ENCODE data around the gene ZNF562.

ZNF562 gene

DNA sequence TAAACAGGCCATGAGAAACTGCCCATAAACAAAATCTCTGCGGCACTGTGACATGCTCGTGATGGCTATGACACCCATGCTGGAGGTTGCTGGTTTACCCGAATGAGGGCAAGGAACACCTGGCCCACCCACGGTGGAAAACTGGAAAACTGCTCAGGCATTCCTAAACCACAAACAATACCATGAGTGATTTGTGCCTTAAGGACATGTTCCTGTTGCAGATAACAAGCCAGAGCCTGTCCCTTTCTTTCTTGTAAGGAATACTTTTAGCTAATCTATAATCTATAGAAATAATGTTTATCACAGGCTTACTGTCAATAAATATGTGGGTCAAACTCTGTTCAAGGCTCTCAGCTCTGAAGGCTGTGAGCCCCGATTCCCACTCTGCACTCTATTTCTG, 66.0 kb downstream of the ZNF562 start:
- no peaks in the 10 kb centered on the region for H3K4me1 ChIP-seq
- H3K27me3 ChIP-seq = no peaks in the 10 kb centered on the region
- TF ChIP-seq, protein P1, sequence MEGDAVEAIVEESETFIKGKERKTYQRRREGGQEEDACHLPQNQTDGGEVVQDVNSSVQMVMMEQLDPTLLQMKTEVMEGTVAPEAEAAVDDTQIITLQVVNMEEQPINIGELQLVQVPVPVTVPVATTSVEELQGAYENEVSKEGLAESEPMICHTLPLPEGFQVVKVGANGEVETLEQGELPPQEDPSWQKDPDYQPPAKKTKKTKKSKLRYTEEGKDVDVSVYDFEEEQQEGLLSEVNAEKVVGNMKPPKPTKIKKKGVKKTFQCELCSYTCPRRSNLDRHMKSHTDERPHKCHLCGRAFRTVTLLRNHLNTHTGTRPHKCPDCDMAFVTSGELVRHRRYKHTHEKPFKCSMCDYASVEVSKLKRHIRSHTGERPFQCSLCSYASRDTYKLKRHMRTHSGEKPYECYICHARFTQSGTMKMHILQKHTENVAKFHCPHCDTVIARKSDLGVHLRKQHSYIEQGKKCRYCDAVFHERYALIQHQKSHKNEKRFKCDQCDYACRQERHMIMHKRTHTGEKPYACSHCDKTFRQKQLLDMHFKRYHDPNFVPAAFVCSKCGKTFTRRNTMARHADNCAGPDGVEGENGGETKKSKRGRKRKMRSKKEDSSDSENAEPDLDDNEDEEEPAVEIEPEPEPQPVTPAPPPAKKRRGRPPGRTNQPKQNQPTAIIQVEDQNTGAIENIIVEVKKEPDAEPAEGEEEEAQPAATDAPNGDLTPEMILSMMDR (IDR thresholded peaks at IDR 0.05; ENCODE audit: low read depth, low read length) = no peak
- DNase-seq = no peak
- H3K36me3 ChIP-seq = peaks cover 54% of the 10 kb centered on the region
- H3K4me3 ChIP-seq (ENCODE audit: low read depth, low read length) = no peak overlapping the region
- H3K9me3 ChIP-seq = no peaks in the 10 kb centered on the region; the same call in none of the 2 replicates

DNA sequence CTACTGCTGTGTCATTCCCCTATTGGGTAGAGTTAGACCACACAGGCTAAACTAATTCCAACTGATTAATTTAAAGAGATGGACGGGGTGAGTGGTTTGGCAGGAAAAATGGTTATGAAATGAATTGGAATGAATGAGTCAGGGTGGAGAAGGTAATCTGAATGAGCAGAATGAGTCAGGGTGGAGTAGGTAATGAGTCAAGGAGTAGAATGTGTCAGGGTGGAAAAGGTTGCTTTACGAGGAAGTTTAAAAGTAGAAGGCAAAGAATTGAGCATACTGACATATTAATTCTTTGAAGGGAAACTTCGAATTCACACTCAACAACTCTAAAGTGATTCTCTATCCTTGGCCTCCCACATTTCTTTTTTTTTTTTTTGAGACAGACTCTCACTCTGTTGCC, 77.9 kb downstream of the ZNF562 start:
- no peak for DNase-seq

More for the DNA sequence above, 77.9 kb downstream of the ZNF562 start:
- TF ChIP-seq, protein P1 (IDR thresholded peaks at IDR 0.05; ENCODE audit: low read depth, low read length) = no peak
- H3K9me3 ChIP-seq = no peaks in the 10 kb centered on the region
- no peaks in the 10 kb centered on the region for H3K4me1 ChIP-seq
- no peaks in the 10 kb centered on the region for H3K36me3 ChIP-seq
- H3K4me3 ChIP-seq (ENCODE audit: low read depth, low read length) = no peak overlapping the region
- peaks cover 11% of the 10 kb centered on the region for H3K27me3 ChIP-seq
